SK-N-SH (cell line): ENCODE measurements around the gene CHM.

Experiments used
- EZH2phosphoT487 ChIP-seq: fragments of 200-600 bp; sonication (generic); IDR thresholded peaks from 2 replicates; pipeline ENCODE4 v1.6.1; 2017; ENCODE audit warnings: low read depth, mixed run types, mild to moderate bottlenecking, antibody characterized with exemption, moderate library complexity, borderline replicate concordance
- JUND ChIP-seq: IDR thresholded peaks from 2 replicates; pipeline ENCODE4 v1.4.0; 2012
- TF ChIP-seq, protein P1 (sequence below): fragments of 200-600 bp; sonication (generic); IDR thresholded peaks from 2 replicates; pipeline ENCODE4 v1.6.1; 2017; ENCODE audit warnings: antibody characterized with exemption, mild to moderate bottlenecking, moderate library complexity
- TF ChIP-seq, protein P2 (sequence below): IDR thresholded peaks from 2 replicates; pipeline ENCODE4 v1.4.0; 2012; ENCODE audit warnings: low read depth
- TF ChIP-seq, protein P3 (sequence below): IDR thresholded peaks from 2 replicates; pipeline ENCODE4 v1.4.0; 2012; ENCODE audit warnings: low read depth, borderline replicate concordance

DNA sequence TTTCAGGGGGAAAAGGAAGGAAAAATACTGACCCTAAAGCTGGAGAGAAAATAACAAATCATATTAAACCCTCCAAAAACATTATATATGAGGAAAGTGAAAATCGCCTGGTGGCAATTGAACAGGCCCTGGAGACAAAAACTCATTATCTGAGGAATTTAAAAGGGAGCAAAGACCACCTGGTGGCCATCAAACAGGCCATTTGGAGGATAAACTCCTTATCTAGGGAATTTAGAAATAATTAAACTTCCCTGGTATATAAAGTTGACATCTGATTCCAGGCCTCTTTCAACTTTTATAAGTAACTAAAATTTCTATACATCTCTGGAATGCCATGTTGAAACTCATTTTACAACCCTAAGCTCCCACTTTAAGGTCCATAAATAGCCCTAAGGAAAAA lies 35.2 kb downstream of the CHM start:
- TF ChIP-seq, protein P1, sequence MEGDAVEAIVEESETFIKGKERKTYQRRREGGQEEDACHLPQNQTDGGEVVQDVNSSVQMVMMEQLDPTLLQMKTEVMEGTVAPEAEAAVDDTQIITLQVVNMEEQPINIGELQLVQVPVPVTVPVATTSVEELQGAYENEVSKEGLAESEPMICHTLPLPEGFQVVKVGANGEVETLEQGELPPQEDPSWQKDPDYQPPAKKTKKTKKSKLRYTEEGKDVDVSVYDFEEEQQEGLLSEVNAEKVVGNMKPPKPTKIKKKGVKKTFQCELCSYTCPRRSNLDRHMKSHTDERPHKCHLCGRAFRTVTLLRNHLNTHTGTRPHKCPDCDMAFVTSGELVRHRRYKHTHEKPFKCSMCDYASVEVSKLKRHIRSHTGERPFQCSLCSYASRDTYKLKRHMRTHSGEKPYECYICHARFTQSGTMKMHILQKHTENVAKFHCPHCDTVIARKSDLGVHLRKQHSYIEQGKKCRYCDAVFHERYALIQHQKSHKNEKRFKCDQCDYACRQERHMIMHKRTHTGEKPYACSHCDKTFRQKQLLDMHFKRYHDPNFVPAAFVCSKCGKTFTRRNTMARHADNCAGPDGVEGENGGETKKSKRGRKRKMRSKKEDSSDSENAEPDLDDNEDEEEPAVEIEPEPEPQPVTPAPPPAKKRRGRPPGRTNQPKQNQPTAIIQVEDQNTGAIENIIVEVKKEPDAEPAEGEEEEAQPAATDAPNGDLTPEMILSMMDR: no peak
- TF ChIP-seq, protein P2, sequence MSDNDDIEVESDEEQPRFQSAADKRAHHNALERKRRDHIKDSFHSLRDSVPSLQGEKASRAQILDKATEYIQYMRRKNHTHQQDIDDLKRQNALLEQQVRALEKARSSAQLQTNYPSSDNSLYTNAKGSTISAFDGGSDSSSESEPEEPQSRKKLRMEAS: no peak
- no peak for TF ChIP-seq EZH2phosphoT487
- no peak for TF ChIP-seq JUND
- TF ChIP-seq, protein P3, sequence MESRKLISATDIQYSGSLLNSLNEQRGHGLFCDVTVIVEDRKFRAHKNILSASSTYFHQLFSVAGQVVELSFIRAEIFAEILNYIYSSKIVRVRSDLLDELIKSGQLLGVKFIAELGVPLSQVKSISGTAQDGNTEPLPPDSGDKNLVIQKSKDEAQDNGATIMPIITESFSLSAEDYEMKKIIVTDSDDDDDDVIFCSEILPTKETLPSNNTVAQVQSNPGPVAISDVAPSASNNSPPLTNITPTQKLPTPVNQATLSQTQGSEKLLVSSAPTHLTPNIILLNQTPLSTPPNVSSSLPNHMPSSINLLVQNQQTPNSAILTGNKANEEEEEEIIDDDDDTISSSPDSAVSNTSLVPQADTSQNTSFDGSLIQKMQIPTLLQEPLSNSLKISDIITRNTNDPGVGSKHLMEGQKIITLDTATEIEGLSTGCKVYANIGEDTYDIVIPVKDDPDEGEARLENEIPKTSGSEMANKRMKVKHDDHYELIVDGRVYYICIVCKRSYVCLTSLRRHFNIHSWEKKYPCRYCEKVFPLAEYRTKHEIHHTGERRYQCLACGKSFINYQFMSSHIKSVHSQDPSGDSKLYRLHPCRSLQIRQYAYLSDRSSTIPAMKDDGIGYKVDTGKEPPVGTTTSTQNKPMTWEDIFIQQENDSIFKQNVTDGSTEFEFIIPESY: no peak
